ENCODE results near the gene LYRM2.
A peak's percentile ranks its signal among the peaks of the same experiment; 100 is the strongest.

The LYRM2 gene, protein sequence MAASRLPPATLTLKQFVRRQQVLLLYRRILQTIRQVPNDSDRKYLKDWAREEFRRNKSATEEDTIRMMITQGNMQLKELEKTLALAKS

DNA sequence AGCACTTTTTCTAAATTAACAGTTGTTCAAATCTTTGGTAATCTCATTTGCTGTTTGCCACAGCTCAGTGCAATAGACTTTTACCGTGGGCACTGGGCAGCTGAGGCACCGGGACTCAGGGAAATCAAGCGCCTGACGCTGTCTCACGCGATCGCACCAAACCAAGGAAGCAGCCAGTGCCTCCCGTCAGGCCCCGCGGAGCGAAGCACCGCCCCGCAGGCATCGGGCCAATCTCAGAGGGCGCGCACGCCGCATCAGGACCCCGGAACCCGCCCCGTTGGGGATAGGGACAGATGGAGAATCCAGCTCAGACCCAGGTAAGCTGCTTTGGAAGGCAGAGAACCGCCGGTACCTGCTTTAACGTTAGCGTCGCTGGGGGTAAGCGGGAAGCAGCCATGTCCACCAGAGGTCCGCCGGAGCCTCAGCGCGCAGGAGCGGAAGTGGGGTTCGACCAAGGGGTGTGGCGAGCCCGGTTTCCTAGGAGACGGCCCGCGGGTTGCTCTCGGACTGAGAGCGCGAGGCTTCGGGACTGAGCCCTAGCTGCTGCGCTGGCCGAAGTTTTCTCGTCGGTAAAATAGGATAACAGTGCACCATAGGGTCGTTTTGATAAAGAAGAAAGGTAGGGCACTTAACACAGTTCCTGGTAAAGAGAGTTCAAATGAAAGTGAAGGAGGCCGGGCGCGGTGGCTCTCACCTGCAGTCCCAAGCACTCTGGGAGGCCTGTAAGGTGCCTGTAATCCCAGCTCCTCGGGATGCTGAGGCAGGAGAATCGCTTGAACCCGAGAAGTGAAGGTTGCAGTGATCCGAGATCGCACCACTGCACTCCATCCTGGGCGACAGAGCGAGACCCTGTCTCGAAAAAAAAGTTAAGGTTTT lies at the start of gene LYRM2:
Gene LYRM2 (minus strand): TSS at position 428 of the 876 bp plus-strand sequence. CDS start 31 bp downstream, at position 397.
- peak; percentile 99 for ATAC-seq
- Mint-ChIP-seq H3K27ac (peak within 1 kb of the TSS; percentile 99), H3K4me3 (peak within 1 kb of the TSS; percentile 88 to 98), H3K4me1 (peaks cover 23% of the 10 kb centered on the region), H3K27me3 (no peaks in the 10 kb centered on the region), H3K9me3 (no peaks in the 10 kb centered on the region)
- DNase-seq = peak; percentile 93 to 94

DNA sequence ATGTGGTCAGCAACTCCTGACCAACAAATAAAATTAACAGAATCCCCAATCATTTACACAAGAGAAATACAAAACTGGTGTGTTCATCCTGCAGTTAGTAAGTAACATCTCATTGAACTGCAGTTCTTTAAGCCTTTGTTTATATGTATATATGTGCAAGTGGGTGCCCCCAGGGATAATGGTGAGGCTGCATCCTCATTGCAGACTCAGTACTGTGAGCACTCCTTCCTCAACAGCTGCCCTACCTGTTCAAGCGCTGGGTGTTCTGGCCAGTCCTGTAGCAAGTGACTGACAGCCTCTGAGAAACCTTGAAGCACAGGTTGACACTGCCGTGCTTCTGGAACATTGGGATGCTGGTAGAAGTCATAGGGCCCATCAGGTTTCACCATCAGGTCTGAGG lies 49.8 kb upstream of the LYRM2 start:
- Mint-ChIP-seq H3K4me3 (no peak overlapping the region), H3K27me3 (no peaks in the 10 kb centered on the region), H3K27ac (peak overlapping the region in 1 of 2 donors; percentile 80), H3K9me3 (no peaks in the 10 kb centered on the region), H3K4me1 (peaks cover 8% of the 10 kb centered on the region)
- ATAC-seq = no peak
- no peak for DNase-seq

DNA sequence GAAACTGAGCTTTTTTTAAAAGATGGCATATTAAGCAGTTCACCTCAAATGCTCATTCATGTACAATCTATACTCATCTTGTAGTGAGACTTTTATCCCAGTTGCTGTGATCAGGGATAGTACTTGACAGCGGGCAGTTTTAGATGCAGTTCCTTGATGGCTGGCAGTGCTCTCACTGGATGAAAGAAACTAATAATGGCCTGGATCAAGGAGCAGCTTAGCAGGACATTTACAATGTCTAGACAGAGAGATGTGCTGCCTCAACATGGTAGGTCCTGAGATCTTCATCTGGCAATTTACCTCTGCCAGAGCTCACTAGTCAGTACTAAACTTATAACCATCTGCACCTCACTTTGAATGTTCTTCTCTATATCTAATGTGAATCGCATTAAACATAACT lies 46.8 kb upstream of the LYRM2 start:
- Mint-ChIP-seq H3K4me3 (no peak overlapping the region), H3K9me3 (no peaks in the 10 kb centered on the region), H3K4me1 (peaks cover under 1% of the 10 kb centered on the region), H3K27ac (no peak overlapping the region), H3K27me3 (no peaks in the 10 kb centered on the region)
- no peak for ATAC-seq
- no peak for DNase-seq

DNA sequence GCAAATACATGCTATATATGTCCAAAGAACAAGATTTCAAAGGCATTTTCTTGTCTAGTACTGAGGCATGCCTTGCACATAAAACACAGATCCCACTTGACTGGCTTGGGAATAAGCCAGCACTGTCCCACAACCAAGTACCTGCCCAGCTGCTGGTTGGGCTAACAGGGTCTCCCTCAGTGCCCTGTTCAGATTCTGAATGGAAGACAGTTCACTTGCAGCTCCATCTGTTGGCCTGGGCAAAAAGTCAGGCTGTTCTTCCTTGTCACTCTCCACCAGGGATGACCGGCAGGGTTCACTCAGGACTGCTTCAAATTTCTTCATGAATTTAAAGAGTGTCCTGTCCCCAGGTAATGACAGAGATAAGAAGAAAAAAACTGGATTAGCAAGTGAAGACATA lies 44.4 kb upstream of the LYRM2 start:
- no peaks in the 10 kb centered on the region for H3K9me3 Mint-ChIP-seq
- DNase-seq (no peak), ATAC-seq (no peak)
- H3K27ac Mint-ChIP-seq = no peak overlapping the region
- no peaks in the 10 kb centered on the region for H3K27me3 Mint-ChIP-seq
- H3K4me1 Mint-ChIP-seq = no peaks in the 10 kb centered on the region
- no peak overlapping the region for H3K4me3 Mint-ChIP-seq

DNA sequence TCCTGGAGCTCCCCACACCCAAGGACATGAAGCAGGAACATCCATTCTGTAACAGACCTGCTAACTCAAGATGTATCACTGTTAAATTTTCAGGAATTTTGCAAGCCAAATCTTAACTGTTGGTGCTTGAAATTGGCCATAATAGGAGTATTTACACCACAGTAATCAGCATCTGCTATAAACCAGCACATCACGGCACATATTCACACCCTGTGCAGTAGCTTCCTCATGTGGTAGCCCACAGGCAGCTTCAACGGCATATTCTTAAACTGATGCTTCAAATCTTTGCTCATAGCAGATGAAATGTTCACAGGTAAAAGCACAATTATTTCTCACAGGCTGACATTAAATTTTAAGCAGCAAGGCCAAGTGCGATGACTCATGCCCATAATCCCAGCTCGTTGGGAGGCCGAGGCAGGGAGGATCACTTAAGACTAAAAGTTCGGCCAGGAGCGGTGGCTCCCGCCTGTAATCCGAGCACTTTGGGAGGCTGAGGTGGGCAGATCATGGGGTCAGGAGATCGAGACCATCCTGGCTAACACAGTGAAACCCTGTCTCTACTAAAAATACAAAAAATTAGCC lies 43.5 kb upstream of the LYRM2 start:
- no peak overlapping the region for H3K4me3 Mint-ChIP-seq
- no peaks in the 10 kb centered on the region for H3K4me1 Mint-ChIP-seq
- no peak overlapping the region for H3K27ac Mint-ChIP-seq

DNA sequence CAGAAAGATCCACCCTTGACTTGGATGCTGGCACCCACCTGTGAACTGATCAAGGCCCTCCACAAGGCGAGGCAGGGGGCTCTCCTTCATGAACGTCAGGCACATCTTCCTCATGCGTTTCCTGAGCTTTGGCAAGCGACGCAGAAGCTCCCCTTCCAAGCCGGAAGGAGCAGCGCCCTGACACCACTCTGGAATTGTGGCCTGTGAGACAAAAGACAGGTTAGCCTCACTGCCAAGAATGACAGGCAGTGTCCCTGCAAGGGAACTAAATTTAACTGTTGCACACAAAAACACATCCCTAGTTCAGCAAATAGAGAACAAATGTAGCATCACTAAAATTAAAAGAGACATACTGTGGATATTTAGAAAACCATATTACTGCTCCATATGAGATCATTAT lies 42.0 kb upstream of the LYRM2 start:
- no peak overlapping the region for H3K4me3 Mint-ChIP-seq
- no peaks in the 10 kb centered on the region for H3K9me3 Mint-ChIP-seq
- H3K27me3 Mint-ChIP-seq = no peaks in the 10 kb centered on the region
- DNase-seq (no peak), ATAC-seq (no peak)
- no peak overlapping the region for H3K27ac Mint-ChIP-seq
- no peaks in the 10 kb centered on the region for H3K4me1 Mint-ChIP-seq

More for the DNA sequence above, 43.5 kb upstream of the LYRM2 start:
- no peak for ATAC-seq
- no peaks in the 10 kb centered on the region for H3K9me3 Mint-ChIP-seq
- DNase-seq = no peak
- no peaks in the 10 kb centered on the region for H3K27me3 Mint-ChIP-seq

DNA sequence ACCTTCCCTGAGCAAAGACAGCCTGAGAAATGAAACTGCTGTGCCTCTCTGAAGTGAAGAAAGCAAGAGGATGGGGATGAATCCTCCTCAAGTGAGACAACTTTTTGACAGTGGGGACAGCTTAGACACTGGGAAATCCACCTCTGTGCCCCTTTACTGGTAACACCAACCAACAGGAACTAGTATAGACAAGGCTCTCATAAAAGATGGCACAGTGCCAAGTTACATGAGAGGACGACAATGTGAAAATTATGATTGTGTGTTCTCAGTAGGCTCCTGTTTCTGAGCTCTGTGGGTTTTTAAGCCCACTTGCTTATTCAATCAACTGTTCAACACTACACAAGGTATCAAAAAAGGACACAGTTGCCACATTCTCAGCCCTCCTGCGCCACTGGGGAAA lies 41.6 kb upstream of the LYRM2 start:
- no peaks in the 10 kb centered on the region for H3K9me3 Mint-ChIP-seq
- DNase-seq (no peak), ATAC-seq (no peak)
- no peaks in the 10 kb centered on the region for H3K4me1 Mint-ChIP-seq
- no peak overlapping the region for H3K27ac Mint-ChIP-seq
- no peaks in the 10 kb centered on the region for H3K27me3 Mint-ChIP-seq
- H3K4me3 Mint-ChIP-seq = no peak overlapping the region

DNA sequence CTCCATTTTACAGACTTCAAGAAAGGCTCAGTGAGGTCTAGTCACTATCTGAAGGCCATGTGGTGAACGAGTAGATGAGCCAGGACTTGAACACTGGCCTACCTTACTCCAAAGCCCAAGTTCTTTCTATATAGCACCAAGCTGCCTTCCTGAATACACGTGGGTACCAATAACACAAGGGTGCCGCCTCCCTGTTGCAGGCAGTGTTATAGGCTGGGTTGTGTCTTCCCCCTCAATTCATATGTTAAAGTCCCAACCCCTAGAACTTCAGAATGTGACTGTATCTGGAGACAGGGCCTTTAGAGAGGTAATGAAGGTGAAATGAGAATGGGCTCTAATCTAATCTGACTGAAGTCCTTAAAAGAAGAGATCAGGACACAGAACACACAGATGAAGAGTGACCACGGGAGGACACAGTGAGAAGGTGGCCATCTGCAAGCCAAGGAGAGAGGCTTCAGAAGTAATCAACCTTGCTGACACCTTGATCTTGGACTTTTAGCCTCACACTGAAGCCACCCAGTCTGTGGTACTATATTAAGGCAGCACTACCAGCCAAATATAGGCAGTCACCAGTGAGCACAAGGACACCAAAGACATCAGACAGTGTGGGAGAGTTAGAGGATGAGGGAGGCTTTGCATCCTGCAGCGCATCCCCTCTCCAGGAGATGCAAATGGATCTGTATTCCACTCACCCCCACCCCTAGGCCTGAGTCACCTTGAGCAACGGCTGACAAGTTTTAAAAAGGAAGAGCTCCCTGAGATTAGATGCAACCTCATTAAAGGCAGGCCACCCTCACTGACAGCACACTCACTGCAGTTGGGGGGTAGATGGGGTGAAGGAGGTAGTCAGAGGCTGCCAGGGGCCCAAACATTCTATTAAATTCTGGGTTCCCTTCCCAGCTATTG lies 40.9 kb upstream of the LYRM2 start:
- DNase-seq (no peak), ATAC-seq (no peak)
- Mint-ChIP-seq H3K4me3 (no peak overlapping the region), H3K4me1 (no peaks in the 10 kb centered on the region), H3K27me3 (no peaks in the 10 kb centered on the region), H3K9me3 (no peaks in the 10 kb centered on the region), H3K27ac (peak overlapping the region in 1 of 2 donors; percentile 62)

DNA sequence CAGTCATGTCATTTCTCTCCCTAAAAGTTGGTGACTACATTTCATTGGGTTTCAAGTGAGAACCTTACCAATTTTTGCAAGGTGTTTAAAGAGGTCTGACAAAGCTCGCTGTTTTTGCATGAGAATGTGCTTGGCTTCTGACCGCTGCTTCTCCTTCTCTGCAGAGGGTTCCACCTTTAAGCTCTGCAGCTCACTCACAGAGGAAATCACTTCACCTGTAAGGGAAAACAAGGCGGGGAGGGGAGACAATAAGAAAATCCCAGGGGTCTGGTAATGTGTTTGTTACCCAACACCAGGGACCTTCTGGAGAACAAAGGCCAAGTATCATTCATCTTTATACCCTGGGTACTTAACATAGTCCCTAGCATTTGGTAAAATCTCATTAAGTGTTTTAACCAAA lies 40.0 kb upstream of the LYRM2 start:
- H3K4me1 Mint-ChIP-seq = no peaks in the 10 kb centered on the region
- H3K9me3 Mint-ChIP-seq = no peaks in the 10 kb centered on the region
- no peaks in the 10 kb centered on the region for H3K27me3 Mint-ChIP-seq
- DNase-seq = no peak
- no peak overlapping the region for H3K4me3 Mint-ChIP-seq
- ATAC-seq = no peak
- H3K27ac Mint-ChIP-seq = no peak overlapping the region

DNA sequence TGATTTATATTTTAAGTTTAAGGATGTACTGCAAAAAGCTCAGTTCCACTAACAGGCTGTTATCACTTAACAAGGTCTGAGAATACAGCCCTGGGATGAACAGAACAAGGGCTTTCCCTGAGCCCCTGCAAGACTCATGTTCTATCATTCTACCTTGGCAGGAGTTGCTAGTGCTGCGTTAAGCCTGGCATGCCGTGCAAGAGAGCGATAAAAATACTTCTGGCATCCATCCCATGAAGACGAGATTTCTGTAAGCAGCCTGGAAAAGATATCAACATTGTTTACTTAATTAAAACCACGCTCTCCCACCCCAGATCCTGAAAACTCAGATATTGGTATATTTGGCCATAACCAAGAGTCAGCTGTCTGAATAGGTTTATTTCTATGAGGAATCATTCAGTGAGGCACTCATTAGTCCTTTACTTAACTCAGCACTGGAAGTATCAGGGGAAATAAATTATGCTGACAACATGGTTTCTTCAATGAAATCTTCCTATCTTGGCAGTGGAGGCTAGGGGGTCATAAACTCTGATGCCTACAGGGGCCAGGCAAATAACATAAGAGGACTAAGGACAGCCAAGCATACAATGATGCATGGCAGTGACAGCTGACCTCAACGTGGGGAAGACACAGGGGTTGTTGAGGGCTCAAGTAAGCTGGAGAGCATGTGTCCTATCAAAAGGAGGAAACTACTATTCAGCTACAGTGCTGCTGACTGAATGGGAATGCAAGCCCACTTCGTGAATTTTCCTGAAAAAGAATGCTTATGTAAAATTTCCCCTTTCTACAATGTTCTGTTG lies 37.6 kb upstream of the LYRM2 start:
- no peaks in the 10 kb centered on the region for H3K4me1 Mint-ChIP-seq
- no peak overlapping the region for H3K4me3 Mint-ChIP-seq
- H3K27me3 Mint-ChIP-seq = no peaks in the 10 kb centered on the region
- H3K9me3 Mint-ChIP-seq = no peaks in the 10 kb centered on the region
- ATAC-seq = no peak
- H3K27ac Mint-ChIP-seq = no peak overlapping the region
- DNase-seq = no peak

DNA sequence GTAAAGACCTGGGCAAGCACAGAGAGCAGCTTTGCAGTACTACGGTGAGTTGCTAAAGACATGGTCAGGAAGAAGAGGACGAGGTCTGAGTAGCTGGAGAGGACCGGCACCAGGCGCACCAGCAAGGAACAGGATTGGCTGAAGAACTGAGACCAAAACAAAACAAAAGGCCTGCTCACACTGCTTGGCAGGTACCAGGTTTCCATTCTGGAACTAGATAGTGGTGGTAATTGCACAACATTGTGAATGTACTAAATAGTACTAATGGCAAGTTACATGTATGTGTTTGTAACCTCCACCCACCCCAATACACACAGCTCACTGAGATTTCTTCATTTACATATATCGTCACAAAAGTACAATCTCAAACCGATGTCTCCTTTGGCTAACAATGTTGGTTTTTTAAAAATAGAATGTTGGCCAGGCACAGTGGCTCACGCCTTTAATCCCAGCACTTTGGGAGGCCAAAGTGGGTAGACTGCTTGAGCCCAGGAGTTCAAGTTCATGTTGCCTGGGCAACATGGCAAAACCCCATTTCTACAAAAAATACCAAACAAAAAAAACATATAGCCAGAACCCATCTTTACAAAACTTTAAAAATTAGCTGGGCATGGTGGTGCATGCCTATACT lies 32.5 kb upstream of the LYRM2 start:
- no peaks in the 10 kb centered on the region for H3K9me3 Mint-ChIP-seq
- no peak overlapping the region for H3K4me3 Mint-ChIP-seq
- no peaks in the 10 kb centered on the region for H3K27me3 Mint-ChIP-seq
- no peak overlapping the region for H3K27ac Mint-ChIP-seq
- ATAC-seq (no peak), DNase-seq (no peak)
- H3K4me1 Mint-ChIP-seq = no peaks in the 10 kb centered on the region

DNA sequence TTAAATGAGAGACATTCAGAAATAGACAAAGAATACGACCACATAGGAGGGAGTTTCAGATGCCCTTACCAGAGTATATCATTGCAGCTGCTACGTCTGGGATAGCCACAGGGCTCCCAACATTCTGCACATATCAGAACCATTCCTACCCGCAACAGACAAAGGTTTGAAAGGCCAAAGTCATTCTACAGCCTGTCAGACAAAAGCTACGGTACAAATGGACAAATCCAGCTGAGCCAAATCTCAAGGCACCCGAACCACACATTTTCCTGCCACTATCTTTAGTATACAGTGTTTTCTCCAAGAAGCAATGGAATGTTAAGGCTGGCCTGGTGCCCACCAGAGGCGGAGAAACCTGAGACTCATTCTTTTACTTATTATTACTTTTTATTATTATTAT lies 30.5 kb upstream of the LYRM2 start:
- no peaks in the 10 kb centered on the region for H3K27me3 Mint-ChIP-seq
- H3K27ac Mint-ChIP-seq = no peak overlapping the region
- no peak overlapping the region for H3K4me3 Mint-ChIP-seq
- H3K4me1 Mint-ChIP-seq = no peaks in the 10 kb centered on the region
- ATAC-seq (no peak), DNase-seq (no peak)
- no peaks in the 10 kb centered on the region for H3K9me3 Mint-ChIP-seq

DNA sequence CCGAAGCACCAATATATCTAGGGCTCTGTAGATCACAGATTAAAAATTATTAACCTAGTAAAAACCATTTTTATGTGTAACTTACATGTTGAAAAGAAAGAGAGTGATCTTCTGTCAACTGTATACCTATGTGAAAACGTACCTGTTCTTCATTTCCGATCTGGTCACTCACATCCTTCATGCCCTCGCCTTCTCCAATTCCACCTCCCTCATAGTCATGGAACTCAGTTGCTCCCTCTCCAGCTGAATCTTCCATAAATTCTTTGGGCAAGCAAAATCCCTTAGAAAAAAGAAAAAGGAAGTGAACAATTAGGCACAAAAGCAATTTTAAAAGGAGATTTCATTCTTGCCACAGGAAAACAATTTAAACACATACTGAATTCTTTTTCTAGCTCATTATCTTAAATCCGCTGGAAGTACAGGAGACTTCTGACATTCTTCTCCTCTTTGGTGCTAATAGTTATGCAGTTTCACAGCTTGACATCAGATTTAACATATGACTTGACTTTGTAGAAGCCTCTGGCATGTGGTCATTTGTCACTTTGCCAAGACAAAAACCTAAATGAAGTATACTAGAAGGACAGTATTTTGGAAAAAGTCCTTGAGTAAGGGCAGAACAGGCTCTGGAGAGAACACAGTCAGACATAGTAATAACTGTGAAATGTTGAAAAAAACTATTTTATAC lies 29.5 kb upstream of the LYRM2 start:
- ATAC-seq = no peak
- no peak for DNase-seq
- Mint-ChIP-seq H3K4me1 (no peaks in the 10 kb centered on the region), H3K9me3 (no peaks in the 10 kb centered on the region), H3K4me3 (no peak overlapping the region), H3K27me3 (no peaks in the 10 kb centered on the region), H3K27ac (peak overlapping the region in 1 of 2 donors; percentile 80)

DNA sequence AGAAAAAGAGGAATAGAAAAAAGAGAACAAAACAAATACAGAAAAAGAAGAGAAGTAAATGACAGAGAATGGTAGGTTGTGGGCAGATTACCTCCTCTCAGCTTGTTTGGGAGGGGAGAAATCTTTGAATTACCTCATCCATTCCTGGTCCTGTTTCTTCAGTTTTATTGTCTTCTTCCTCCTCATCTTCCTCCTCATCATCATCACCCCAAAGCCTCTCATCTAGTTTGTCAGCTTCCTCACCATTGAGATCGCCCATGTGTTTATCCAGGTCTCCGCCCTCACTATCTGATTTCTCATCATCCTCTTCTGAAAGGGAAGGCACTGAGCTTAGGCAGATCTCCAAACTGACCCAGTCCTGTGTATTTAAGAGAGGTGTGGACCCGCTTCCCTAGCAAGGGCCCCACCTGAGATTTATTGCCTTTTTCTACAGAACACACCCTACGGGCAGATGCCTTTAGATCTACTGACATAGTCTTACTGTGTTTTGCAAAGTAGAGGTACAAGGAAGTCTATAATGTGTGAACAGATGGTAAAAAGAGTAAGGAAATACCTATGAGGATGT lies 24.2 kb upstream of the LYRM2 start:
- no peaks in the 10 kb centered on the region for H3K9me3 Mint-ChIP-seq
- H3K27ac Mint-ChIP-seq = peak overlapping the region; percentile 0 to 15
- ATAC-seq (no peak), DNase-seq (no peak)
- no peaks in the 10 kb centered on the region for H3K4me1 Mint-ChIP-seq
- no peaks in the 10 kb centered on the region for H3K27me3 Mint-ChIP-seq
- no peak overlapping the region for H3K4me3 Mint-ChIP-seq
